Naive thymus-derived CD4-positive, alpha-beta T cell (primary cell): ENCODE measurements around the gene SMURF1. TPM values are rescaled to one million over a fixed set of nuclear protein-coding genes. Genes with fewer than 3 reads are reported as not detected.

Source experiments
- ATAC-seq: fragments of 150-1000 bp; cut with Tn5 transposase; 2 replicates; pipeline ENCODE4 v1.10.0; 2021; ENCODE audit warnings: mild to moderate bottlenecking, moderate library complexity
- CTCF ChIA-PET: fragments of 350-600 bp; sonication (Branson Sonifier 250); formaldehyde crosslinking; loops from one replicate; lab custom pipeline; 2021; ENCODE audit warnings: antibody characterized with exemption; lab: Charles Lee
- POLR2A ChIA-PET: fragments of 350-600 bp; sonication (Branson Sonifier 250); formaldehyde crosslinking; loops from one replicate; lab custom pipeline; 2021; ENCODE audit warnings: antibody characterized with exemption, inconsistent platforms; lab: Charles Lee
- DNase-seq, 9 donors: peaks; one replicate each; pipeline versions ENCODE4 v3.0.0 to v3.0.0-alpha.2; 2020 to 2022; ENCODE audit warnings: mixed read lengths in 1 of 9
- H3K27ac ChIP-seq: one replicate; pipeline ENCODE4 v1.7.0; 2013; ENCODE audit warnings: mild to moderate bottlenecking, low read depth, low read length, moderate library complexity
- H3K27me3 ChIP-seq, 2 donors: one replicate each; pipeline ENCODE4 v1.7.0; 2013; ENCODE audit warnings: low read length in 2 of 2, mild to moderate bottlenecking in 2 of 2, moderate library complexity in 2 of 2; ENCODE audit not compliant: control insufficient read depth in 2 of 2, insufficient read depth in 2 of 2
- H3K36me3 ChIP-seq, 3 experiments: 1 replicate in 2 of 3; 2 replicates in 1 of 3; pipeline ENCODE4 v1.7.0; 2013; ENCODE audit warnings: low read length in 3 of 3, mild to moderate bottlenecking in 3 of 3, moderate library complexity in 1 of 3; ENCODE audit not compliant: insufficient read depth in 3 of 3, control insufficient read depth in 2 of 3
- H3K4me1 ChIP-seq, 2 donors: one replicate each; pipeline ENCODE4 v1.7.0; 2013; ENCODE audit warnings: low read length in 2 of 2, mild to moderate bottlenecking in 2 of 2, moderate library complexity in 1 of 2; ENCODE audit not compliant: control insufficient read depth in 2 of 2, insufficient read depth in 2 of 2
- H3K4me3 ChIP-seq: 2 replicates; pipeline ENCODE4 v1.7.0; 2013; ENCODE audit warnings: mild to moderate bottlenecking, low read length
- H3K9me3 ChIP-seq, 3 experiments: 1 replicate in 2 of 3; 2 replicates in 1 of 3; pipeline ENCODE4 v1.7.0; 2013; ENCODE audit warnings: low read length in 3 of 3; ENCODE audit not compliant: control insufficient read depth in 2 of 3
- H3K27ac Mint-ChIP-seq, 9 donors: one replicate each; pipeline ENCODE4 v1.8.0; 2020 to 2022; ENCODE audit warnings: mixed read lengths in 9 of 9, mild to moderate bottlenecking in 8 of 9, moderate library complexity in 5 of 9, inconsistent platforms in 2 of 9
- H3K27me3 Mint-ChIP-seq, 5 donors: one replicate each; pipeline ENCODE4 v1.8.0; 2021 to 2022; ENCODE audit warnings: mixed read lengths in 5 of 5, mild to moderate bottlenecking in 1 of 5
- H3K36me3 Mint-ChIP-seq, 5 donors: one replicate each; pipeline ENCODE4 v1.8.0; 2020 to 2022; ENCODE audit warnings: mixed read lengths in 5 of 5, mild to moderate bottlenecking in 3 of 5, inconsistent platforms in 1 of 5
- H3K4me1 Mint-ChIP-seq, 7 donors: one replicate each; pipeline ENCODE4 v1.8.0; 2020 to 2022; ENCODE audit warnings: mixed read lengths in 7 of 7, mild to moderate bottlenecking in 3 of 7, inconsistent platforms in 1 of 7
- H3K4me3 Mint-ChIP-seq, 10 donors: one replicate each; pipeline ENCODE4 v1.8.0; 2020 to 2022; ENCODE audit warnings: mild to moderate bottlenecking in 10 of 10, mixed read lengths in 10 of 10, moderate library complexity in 6 of 10, inconsistent platforms in 2 of 10
- H3K9me3 Mint-ChIP-seq, 11 donors: one replicate each; pipeline ENCODE4 v1.8.0; 2020 to 2022; ENCODE audit warnings: mixed read lengths in 11 of 11, mild to moderate bottlenecking in 4 of 11, inconsistent platforms in 1 of 11, moderate library complexity in 1 of 11
- intact Hi-C, 2 donors: fragments of 100-400 bp; cut with micrococcal nuclease; formaldehyde crosslinking; loops; one replicate each; pipeline ENCODE4 v1.15.1; 2023
- polyA plus RNA-seq, 2 donors: library from polyadenylated mRNA; unstranded; fragments of 300-500 nt; fragmentation: Illumina TruSeq; gene quantifications; one replicate each; pipeline ENCODE4 v1.2.3, GENCODE V29; 2021
- total RNA-seq, 6 experiments: library from RNA in 5 of 6; stranded (reverse) in 5 of 6; gene quantifications; 1 replicate in 5 of 6; 2 replicates in 1 of 6; pipeline ENCODE4 v1.2.3 and lab custom pipeline; 2021 to 2026

SMURF1 gene
- total and polyA plus RNA-seq, 7 experiments from 2014 or later = 1.3 to 26.4 (median 20.4) TPM

DNA sequence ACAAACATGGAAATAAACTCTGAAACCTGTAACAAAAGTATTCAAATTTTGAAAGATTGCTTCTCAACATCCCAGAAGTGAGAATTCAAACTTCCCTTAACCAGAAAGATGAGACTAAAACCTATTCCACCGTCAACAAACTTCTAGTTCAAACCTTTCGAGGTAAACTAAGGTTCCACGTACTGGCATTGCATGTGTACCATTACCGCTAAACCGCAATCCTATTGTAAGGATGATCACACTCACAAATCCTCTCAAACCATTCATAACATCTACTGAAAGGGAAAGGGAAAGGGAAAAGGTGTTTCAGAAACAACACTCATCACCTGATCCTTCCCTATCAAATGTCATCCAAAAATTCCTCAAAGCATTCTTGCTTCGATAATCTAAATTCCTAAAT, 3.1 kb downstream of the SMURF1 start:
- peak overlapping the region in 9 of 10 donors; percentile 88 to 99 (median 92) for H3K4me3 Mint-ChIP-seq
- ATAC-seq (no peak), DNase-seq (peak in 2 of 9 donors; percentile 1 to 6)
- H3K9me3 ChIP-seq = no peaks in the 10 kb centered on the region
- no peaks in the 10 kb centered on the region for H3K9me3 Mint-ChIP-seq
- H3K27me3 ChIP-seq = no peaks in the 10 kb centered on the region
- H3K27ac ChIP-seq = peak overlapping the region; percentile 90
- H3K27me3 Mint-ChIP-seq = no peaks in the 10 kb centered on the region
- peaks cover 44 to 74% (median 61%) of the 10 kb centered on the region in 7 donors for H3K4me1 Mint-ChIP-seq
- peaks cover 5 to 14% of the 10 kb centered on the region in 2 donors for H3K4me1 ChIP-seq
- POLR2A ChIA-PET = interaction anchor here (0.6 kb wide), 1 partner anchor 62 kb away, joined by 3 read pairs; no protein-coding TSS in a partner anchor
- CTCF ChIA-PET = interaction anchor here (0.6 kb wide), 1 partner anchor 20 kb away, joined by 5 read pairs; no protein-coding TSS in a partner anchor
- peak overlapping the region in 8 of 9 donors; percentile 37 to 98 (median 96) for H3K27ac Mint-ChIP-seq
- peaks cover 0 to 11% (median 0%) of the 10 kb centered on the region in 5 donors for H3K36me3 Mint-ChIP-seq
- intact Hi-C loops = loop anchor here (5.0 to 10.0 kb wide), 9 partner anchors 79 to 874 kb away; partner anchors contain the start of genes ZKSCAN5 (in 2 of the 2), ZNF394 (in 2 of the 2), BUD31 (in 1 of the 2) and PDAP1 (in 1 of the 2)
- H3K4me3 ChIP-seq = no peak overlapping the region
- H3K36me3 ChIP-seq = peaks cover 0 to 3% (median 0%) of the 10 kb centered on the region in 3 experiments

DNA sequence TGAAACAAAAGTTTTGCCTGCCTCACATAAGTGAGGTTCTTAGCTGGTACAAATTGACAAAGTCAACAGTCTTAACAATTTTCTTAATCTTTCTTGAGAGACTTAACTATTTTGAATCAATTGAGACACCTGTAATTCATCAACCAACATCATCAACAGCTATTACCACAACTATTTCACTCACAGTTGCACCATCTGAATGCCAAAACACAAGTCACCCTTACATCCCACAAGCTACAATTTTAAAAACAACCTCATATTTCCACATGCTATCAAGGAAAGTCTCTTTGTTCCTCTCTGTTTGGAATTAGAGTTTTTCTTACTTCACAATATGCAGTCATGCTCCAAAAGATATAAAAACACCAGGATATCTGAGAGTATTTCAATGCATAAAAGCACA, 4.9 kb downstream of the SMURF1 start:
- no peak for ATAC-seq

DNA sequence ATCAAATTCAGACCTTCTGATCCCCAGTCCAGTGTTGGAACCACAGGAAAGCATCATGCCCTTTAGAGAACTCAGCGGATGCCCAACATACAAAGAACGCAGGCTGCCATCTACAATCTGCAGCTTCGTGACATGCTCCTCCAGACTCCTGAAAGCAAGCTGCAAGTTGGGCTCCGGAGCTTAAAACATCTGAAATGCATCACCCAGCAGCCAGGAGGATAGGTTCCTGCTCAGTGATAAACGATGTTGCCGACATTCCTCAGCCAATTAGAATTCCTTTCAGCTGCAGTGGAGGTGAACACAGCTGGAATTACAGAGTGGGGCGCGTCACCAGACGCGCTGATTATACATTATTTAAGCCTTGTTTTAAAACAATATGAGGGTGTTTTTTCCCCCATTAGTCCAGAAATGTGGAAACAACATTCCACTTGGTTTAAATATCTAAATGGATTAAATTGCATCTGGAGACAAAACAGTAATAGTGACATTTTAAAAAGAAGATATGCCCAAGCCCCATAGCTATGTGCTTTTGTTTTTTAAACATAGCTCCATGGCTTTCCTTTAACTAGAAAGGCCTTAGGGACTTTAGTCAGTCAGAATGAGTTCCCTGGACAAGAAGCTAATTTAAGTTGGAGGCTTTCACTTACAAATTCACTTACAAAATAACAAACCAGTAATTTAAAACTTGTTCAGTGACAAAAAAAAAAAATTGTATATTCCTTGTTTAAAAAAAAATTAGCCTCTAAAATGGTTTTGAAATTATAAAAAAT, 6.3 kb downstream of the SMURF1 start:
- Histone ChIP-seq H3K4me1 (peaks cover 8 to 11% of the 10 kb centered on the region in 2 donors), H3K27ac (no peak overlapping the region), H3K36me3 (no peaks in the 10 kb centered on the region), H3K27me3 (no peaks in the 10 kb centered on the region), H3K9me3 (no peaks in the 10 kb centered on the region), H3K4me3 (no peak overlapping the region)
- CTCF ChIA-PET = no interaction called here
- no peak for DNase-seq
- Mint-ChIP-seq H3K4me1 (peaks cover 40 to 96% (median 84%) of the 10 kb centered on the region in 7 donors), H3K4me3 (peak overlapping the region in 1 of 10 donors; percentile 10), H3K36me3 (peaks cover 0 to 9% (median 0%) of the 10 kb centered on the region in 5 donors), H3K27ac (no peak overlapping the region), H3K27me3 (no peaks in the 10 kb centered on the region), H3K9me3 (no peaks in the 10 kb centered on the region)
- POLR2A ChIA-PET = interaction anchor here (0.7 kb wide), 1 partner anchor 14 kb away, joined by 4 read pairs; no protein-coding TSS in a partner anchor
- no peak for ATAC-seq
- intact Hi-C loops = no loop called here

More for the DNA sequence above, 4.9 kb downstream of the SMURF1 start:
- H3K4me3 Mint-ChIP-seq = peak overlapping the region in 3 of 10 donors; percentile 9 to 45 (median 29)
- peaks cover 40 to 81% (median 74%) of the 10 kb centered on the region in 7 donors for H3K4me1 Mint-ChIP-seq
- Histone ChIP-seq H3K4me3 (no peak overlapping the region), H3K27me3 (no peaks in the 10 kb centered on the region), H3K9me3 (no peaks in the 10 kb centered on the region), H3K27ac (no peak overlapping the region), H3K4me1 (peaks cover 5 to 14% of the 10 kb centered on the region in 2 donors), H3K36me3 (no peaks in the 10 kb centered on the region)
- ChIA-PET POLR2A (interaction anchor here (0.8 kb wide), 1 partner anchor 81 kb away, joined by 3 read pairs; no protein-coding TSS in a partner anchor), CTCF (no interaction called here)
- intact Hi-C loops = no loop called here
- DNase-seq = no peak
- peaks cover 0 to 9% (median 0%) of the 10 kb centered on the region in 5 donors for H3K36me3 Mint-ChIP-seq
- H3K9me3 Mint-ChIP-seq = no peaks in the 10 kb centered on the region
- peak overlapping the region in 2 of 9 donors; percentile 32 to 52 for H3K27ac Mint-ChIP-seq
- H3K27me3 Mint-ChIP-seq = no peaks in the 10 kb centered on the region

DNA sequence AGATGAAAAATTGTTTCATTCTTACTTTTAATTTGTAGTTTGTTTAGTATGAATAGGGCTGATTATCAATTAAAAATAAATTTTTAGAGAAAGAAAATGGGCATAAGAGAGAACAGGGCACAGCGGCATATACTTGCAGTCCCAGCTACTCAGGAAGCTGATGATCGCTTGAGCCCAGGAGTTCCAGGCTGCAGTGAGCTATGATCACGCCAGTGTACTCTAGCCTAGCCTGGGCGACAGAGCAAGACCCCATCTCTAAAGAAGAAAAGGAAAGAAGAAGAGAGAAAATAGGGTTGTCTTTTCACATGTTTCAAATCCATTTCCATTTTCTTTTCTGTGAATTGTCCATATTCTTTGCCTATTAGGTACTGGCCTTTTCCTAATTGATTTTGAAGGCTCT, 8.0 kb downstream of the SMURF1 start:
- ATAC-seq (no peak), DNase-seq (no peak)
- H3K36me3 Mint-ChIP-seq = peaks cover 0 to 7% (median 4%) of the 10 kb centered on the region in 5 donors
- peaks cover 0 to 6% of the 10 kb centered on the region in 2 donors for H3K4me1 ChIP-seq
- no peaks in the 10 kb centered on the region for H3K9me3 ChIP-seq
- H3K27ac Mint-ChIP-seq = no peak overlapping the region
- no peaks in the 10 kb centered on the region for H3K9me3 Mint-ChIP-seq
- peaks cover 36 to 95% (median 84%) of the 10 kb centered on the region in 7 donors for H3K4me1 Mint-ChIP-seq
- intact Hi-C loops = no loop called here
- POLR2A ChIA-PET = interaction anchor here (0.5 kb wide), 1 partner anchor 23 kb away, joined by 3 read pairs; no protein-coding TSS in a partner anchor
- H3K4me3 Mint-ChIP-seq = no peak overlapping the region
- H3K27ac ChIP-seq = no peak overlapping the region
- H3K27me3 Mint-ChIP-seq = no peaks in the 10 kb centered on the region
- no peak overlapping the region for H3K4me3 ChIP-seq
- H3K36me3 ChIP-seq = no peaks in the 10 kb centered on the region
- CTCF ChIA-PET = no interaction called here
- no peaks in the 10 kb centered on the region for H3K27me3 ChIP-seq

DNA sequence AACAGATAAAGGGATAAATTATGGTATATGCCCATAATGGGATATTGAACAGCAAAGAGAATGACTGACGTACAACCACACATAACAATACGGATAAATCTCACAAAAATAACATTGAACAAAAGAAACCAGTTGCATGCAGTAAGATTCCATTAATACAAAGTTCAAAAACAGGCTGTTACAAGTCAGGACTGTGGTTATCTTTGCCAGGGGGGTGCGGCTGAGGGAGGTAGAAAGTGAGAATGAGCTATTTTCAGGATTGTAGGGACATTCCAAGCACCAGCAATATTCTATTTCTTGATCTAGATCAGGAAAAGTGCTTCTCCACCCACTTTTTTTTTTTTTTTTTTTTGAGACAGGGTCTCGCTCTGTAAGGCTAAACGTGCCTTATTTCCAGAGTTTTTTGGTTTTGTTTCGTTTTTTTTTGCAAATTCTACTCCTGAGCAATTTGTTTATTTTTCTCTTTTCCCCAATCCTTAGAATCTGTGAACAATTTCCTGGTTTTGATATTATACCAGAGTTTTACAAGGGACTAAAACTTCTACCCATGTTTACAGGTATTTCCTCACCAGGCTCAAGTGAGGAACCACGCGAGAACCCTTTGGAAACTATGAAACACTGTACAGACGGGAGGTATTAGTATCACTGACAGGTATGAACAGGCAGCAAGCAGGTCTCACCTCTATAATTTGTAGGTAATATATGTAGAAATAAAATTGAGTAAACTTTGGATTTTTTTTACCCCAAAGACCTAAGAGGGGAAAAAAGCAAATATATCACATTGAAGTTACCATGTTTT, 9.9 kb downstream of the SMURF1 start:
- ChIA-PET POLR2A (no interaction called here), CTCF (no interaction called here)
- no peak for DNase-seq
- Histone ChIP-seq H3K27me3 (no peaks in the 10 kb centered on the region), H3K36me3 (no peaks in the 10 kb centered on the region), H3K9me3 (no peaks in the 10 kb centered on the region), H3K27ac (no peak overlapping the region), H3K4me3 (no peak overlapping the region), H3K4me1 (peaks cover 0 to 4% of the 10 kb centered on the region in 2 donors)
- ATAC-seq = no peak
- no peaks in the 10 kb centered on the region for H3K27me3 Mint-ChIP-seq
- peaks cover 26 to 88% (median 71%) of the 10 kb centered on the region in 7 donors for H3K4me1 Mint-ChIP-seq
- H3K4me3 Mint-ChIP-seq = no peak overlapping the region
- H3K36me3 Mint-ChIP-seq = peaks cover 0 to 7% (median 0%) of the 10 kb centered on the region in 5 donors
- intact Hi-C loops = no loop called here
- no peak overlapping the region for H3K27ac Mint-ChIP-seq
- H3K9me3 Mint-ChIP-seq = peaks cover 0 to 1% (median 0%) of the 10 kb centered on the region in 11 donors

DNA sequence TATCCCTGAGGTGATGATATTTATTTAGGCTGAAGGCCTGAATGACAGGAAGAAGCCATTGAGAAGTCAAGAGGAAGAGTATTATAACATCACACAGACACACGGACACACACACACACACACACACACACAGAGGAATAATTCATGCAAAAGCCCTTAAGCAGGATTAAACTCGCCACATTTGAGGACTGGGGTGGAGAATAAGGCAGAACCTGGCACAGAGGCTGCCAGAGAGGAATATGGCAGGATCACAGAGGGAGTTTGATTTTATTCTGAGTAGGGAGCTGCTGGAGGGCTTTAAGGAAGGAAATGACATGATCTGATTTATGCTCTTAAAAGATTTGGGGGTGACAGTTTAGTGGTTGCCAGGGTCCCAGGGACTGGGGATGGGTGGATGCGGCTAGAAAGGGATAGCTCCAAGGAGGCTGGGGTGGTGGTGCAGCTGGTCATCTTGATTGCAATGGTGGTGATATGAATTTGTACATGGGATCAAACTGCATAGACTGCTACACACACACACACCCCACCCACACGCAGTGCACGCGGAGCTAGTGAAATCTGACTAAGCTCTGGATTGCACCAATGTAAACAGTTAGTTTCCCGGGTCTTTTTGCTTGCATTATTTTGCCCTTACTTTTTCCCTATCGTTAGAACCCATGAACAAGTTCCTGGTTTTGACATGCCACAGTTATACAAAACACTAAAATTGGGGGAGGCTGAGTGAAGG, 11.2 kb downstream of the SMURF1 start:
- Histone ChIP-seq H3K27ac (no peak overlapping the region), H3K36me3 (no peaks in the 10 kb centered on the region), H3K4me1 (peaks cover 0 to 4% of the 10 kb centered on the region in 2 donors), H3K9me3 (no peaks in the 10 kb centered on the region), H3K4me3 (no peak overlapping the region), H3K27me3 (no peaks in the 10 kb centered on the region)
- H3K4me1 Mint-ChIP-seq = peaks cover 23 to 87% (median 62%) of the 10 kb centered on the region in 7 donors
- no peaks in the 10 kb centered on the region for H3K27me3 Mint-ChIP-seq
- ChIA-PET POLR2A (no interaction called here), CTCF (no interaction called here)
- intact Hi-C loops = no loop called here
- peak overlapping the region in 1 of 9 donors; percentile 1 for H3K27ac Mint-ChIP-seq
- ATAC-seq (no peak), DNase-seq (no peak)
- peaks cover 0 to 7% (median 0%) of the 10 kb centered on the region in 5 donors for H3K36me3 Mint-ChIP-seq
- H3K4me3 Mint-ChIP-seq = peak overlapping the region in 4 of 10 donors; percentile 10 to 36 (median 18)
- H3K9me3 Mint-ChIP-seq = peaks cover 0 to 1% (median 0%) of the 10 kb centered on the region in 11 donors
